Right lobe of liver (tissue), 4 donors: ENCODE results near the gene FHL3.

Experiments
- POLR2A ChIP-seq: fragments of 450-650 bp; IDR thresholded peaks from one replicate; pipeline ENCODE4 v1.6.1; 2017; ENCODE audit warnings: antibody characterized with exemption, mild to moderate bottlenecking
- TF ChIP-seq, protein P1 (sequence below), 4 donors: fragments of 200-600 bp in 3 of 4; fragments of 450-650 bp in 1 of 4; IDR thresholded peaks; one replicate each; pipeline versions ENCODE4 v1.5.1 to v1.8.0; 2016 to 2022; ENCODE audit warnings: antibody characterized with exemption in 4 of 4, mild to moderate bottlenecking in 2 of 4
- donor health status: DM: no; HTN: no; CAD: no.
- donor health status: DM: no; HTN: no; CAD: no.
- donor health status: DM: no; HTN: yes; CAD: no.

DNA sequence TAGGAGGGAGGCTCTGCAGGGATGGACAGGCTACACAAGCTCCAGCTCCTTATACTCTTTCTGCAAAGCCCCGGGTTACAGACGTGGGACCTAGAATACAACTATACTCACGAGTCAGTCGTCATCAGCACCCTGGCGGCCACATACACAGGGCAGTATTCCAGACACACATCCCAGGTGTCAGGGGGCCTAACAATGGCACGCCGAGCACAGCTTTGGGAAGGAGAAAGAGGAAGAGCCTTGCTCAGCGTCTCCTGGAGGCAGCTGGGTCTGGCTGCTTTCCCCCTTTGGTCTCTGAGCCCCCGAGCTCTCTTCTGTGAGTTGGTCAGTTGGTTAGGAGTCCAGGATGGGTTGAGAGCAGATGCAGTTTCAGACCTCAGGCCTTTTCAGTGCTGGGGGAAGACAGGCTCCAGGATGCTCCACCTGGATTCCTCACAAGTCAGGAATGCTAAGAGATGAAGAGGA is 45.8 kb upstream of the FHL3 start:
- TF ChIP-seq, protein P1, sequence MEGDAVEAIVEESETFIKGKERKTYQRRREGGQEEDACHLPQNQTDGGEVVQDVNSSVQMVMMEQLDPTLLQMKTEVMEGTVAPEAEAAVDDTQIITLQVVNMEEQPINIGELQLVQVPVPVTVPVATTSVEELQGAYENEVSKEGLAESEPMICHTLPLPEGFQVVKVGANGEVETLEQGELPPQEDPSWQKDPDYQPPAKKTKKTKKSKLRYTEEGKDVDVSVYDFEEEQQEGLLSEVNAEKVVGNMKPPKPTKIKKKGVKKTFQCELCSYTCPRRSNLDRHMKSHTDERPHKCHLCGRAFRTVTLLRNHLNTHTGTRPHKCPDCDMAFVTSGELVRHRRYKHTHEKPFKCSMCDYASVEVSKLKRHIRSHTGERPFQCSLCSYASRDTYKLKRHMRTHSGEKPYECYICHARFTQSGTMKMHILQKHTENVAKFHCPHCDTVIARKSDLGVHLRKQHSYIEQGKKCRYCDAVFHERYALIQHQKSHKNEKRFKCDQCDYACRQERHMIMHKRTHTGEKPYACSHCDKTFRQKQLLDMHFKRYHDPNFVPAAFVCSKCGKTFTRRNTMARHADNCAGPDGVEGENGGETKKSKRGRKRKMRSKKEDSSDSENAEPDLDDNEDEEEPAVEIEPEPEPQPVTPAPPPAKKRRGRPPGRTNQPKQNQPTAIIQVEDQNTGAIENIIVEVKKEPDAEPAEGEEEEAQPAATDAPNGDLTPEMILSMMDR (IDR thresholded peaks at IDR 0.05), result no peak
- TF ChIP-seq POLR2A, result no peak
